ENCODE results near the gene AJM1.
A peak's percentile ranks its signal among the peaks of the same experiment; 100 is the strongest.
"Not testable (repeated sequence)": the region's sequence is repeated elsewhere in the genome, so short reads cannot be mapped to it uniquely, and the experiment has no call there.

Gene AJM1

DNA sequence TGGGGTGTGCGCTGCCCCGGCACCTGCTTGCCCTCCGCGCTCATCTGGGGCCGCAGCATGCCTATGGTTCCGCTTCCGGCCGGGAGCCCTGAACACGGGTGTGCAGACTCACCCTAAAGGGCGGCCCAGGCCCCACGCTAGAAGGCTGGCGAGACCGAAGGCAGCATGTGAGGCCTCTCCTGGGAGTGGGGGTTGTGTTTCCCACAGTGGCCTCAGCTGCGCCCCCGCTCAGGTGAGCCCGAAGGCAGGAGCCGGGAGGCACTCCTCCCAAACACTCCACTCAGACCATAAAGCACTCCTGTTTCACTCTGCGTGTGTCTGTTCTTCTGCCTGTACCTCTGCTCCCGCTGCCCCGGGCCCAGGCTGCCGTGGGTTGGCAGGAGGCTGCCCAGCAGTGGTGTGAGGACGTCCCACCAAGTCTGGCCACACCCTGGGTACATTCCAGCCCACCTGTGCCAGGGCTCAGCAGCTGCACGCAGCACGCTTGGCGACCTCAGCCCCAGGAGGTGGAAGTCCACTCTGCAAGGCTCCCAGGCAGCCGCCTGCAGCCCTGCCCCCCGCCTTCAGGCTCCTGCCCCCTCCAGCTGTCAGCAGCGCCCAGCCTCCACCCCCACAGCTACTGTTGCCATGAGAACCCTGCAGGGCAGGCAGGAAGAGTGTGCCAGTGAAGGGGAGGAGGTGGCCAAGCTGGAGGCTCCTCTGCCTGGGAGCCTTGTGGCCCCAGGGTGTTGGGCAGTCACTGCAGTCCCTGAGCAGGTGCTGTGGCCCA, 1.2 kb upstream of the AJM1 start:
- peak; percentile 21; the same call in 1 of the 2 replicates for TF ChIP-seq POLR2A (IDR thresholded peaks at IDR 0.05; ENCODE audit: low read depth, low read length)
- DNase-seq (ENCODE audit: insufficient read length, low spot score) (peak; percentile 93), FAIRE-seq (peak; percentile 84)

DNA sequence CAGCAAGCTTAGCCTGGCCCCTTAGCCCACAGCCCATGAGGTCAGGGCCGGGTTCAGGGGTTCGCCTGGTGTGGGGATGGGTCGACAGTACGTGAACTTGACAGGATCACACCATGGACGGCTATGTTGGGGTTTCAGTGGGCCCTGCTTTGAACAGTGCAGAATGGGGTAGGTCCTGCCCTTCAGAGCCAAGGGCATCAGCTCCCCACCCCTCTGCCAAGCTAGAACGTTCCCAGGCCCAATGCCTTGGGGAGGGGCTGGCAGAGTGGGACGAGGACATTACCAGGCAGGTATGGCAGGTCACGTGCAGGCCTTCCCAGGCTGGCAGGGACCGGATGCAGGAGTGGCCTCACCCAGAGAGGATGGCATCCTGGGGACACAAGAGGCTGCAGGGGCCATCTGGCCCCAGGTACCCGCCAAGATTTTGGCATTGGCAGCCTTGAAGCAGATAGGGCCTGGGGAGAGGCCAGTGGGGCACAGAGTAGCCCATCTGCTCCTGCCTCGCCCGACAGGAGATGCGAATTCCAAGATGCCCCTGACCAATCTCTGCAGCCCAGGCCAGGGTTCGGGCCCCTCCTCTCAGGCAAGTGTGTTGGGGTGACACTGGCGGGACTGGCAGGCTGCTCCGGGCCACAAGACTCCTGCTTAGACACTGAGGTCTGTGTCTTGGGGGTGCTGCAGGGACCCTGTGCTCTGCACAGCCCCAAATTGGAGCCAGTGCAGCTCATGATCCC, 465 bp upstream of the AJM1 start:
- DNase-seq (ENCODE audit: insufficient read length, low spot score); FAIRE-seq: not testable (repeated sequence)

DNA sequence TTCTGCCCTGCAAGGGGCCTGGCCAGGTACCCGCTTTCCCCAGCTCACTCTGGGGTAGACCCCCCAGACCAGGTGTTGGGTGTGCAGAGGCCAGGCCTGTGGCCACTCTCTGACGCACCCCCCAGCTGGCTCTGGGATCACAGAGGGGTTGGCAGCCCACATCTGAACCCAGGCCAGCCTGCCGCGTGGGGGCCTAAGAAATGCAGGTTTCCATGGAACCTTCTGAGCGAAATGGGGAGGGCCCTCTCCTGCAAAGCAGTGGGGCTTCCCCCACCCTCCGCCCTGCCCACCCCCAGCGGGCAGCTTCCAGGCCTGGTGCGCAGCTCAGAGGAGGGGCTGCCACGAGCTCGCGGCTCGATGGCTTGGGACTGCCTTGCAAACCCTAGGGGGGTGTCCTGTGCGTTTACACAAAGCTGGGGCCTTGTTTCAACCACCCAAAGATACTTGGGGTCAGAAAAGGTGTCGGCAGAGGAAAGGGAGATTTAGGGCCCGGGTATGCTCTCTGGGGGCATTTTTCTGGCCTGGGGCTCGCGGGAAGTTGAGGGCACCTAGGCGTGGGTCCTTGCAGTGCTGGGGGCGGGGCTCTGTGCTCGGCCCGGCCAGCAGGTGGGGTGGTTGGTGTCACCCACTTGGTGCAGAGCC, 1.0 kb downstream of the AJM1 start:
- FAIRE-seq; DNase-seq (ENCODE audit: insufficient read length, low spot score): not testable (repeated sequence)

- not testable (repeated sequence) for FAIRE-seq; DNase-seq (ENCODE audit: insufficient read length, low spot score)
These were observed 1.8 kb downstream of the AJM1 start for GRCh38 chr9:136843801-136844740.

DNA sequence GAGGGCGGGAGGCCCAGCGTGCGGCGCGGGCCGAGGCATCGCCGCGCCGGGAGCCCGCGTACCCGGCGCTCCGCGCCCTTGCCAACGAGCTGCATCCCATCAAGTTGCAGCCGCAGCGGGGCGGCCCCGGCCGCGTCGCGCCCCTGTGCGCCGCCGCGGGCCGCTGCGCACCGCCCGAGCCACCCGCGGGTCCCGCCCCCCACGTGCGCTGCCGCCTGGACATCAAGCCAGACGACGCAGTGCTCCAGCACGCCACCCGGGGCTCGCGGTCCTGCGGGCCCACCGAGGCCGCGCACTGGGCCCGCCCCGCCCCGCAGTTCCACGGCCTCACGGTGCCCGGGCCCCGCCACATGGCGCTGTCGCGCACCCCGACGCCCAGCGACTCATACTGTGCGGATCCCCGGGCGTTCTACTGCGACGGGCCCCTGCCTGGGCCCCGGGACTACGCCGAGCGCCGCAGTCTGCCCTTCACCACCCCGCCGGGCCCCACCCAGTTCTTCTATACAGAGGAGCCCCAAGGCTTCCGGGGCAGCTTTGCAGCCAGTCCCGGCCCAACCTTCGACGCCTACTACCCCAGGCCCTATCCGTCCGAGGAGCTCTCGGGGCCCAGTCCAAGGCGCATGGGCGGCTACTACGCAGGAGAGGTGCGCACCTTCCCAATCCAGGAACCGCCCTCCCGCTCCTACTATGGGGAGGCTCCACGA, 2.6 kb downstream of the AJM1 start:
- no peak for TF ChIP-seq POLR2A (IDR thresholded peaks at IDR 0.05; ENCODE audit: low read depth, low read length)
- DNase-seq (ENCODE audit: insufficient read length, low spot score) (no peak), FAIRE-seq (no peak)

DNA sequence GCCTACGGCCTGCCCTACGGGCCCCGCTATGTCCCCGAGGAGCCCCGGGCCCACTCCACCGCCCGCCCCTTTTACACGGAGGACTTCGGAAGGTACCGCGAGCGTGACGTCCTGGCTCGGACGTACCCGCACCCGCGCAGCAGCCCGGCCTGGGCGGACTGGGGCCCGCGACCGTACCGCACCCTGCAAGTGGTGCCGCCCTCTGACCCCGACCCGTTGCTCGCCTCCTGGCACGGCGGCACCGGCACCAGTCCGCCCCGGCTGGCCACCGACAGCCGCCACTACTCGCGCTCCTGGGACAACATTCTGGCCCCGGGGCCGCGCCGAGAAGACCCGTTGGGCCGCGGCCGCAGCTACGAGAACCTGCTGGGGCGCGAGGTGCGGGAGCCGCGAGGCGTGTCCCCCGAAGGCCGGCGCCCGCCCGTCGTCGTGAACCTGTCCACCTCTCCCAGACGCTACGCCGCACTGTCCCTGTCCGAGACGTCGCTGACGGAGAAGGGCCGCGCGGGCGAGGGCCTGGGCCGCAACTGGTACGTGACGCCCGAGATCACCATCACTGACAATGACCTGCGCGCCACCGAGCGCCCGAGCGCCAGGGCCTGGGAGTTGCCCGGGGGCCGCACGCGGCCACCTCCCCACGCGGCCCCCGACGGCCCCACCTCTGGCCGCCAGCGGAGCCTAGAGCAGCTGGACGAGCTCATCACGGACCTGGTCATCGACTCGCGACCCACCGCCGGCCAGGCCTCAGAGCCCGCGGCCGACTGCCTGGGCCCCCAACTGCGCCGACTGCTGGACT, 3.4 kb downstream of the AJM1 start:
- FAIRE-seq = no peak
- no peak for DNase-seq (ENCODE audit: insufficient read length, low spot score)
- no peak for TF ChIP-seq POLR2A (IDR thresholded peaks at IDR 0.05; ENCODE audit: low read depth, low read length)

GRCh38 chr9:136846376-136847087, 4.3 kb downstream of the AJM1 start:
- no peak for TF ChIP-seq POLR2A (IDR thresholded peaks at IDR 0.05; ENCODE audit: low read depth, low read length)
- no peak for FAIRE-seq
- no peak for DNase-seq (ENCODE audit: insufficient read length, low spot score)

DNA sequence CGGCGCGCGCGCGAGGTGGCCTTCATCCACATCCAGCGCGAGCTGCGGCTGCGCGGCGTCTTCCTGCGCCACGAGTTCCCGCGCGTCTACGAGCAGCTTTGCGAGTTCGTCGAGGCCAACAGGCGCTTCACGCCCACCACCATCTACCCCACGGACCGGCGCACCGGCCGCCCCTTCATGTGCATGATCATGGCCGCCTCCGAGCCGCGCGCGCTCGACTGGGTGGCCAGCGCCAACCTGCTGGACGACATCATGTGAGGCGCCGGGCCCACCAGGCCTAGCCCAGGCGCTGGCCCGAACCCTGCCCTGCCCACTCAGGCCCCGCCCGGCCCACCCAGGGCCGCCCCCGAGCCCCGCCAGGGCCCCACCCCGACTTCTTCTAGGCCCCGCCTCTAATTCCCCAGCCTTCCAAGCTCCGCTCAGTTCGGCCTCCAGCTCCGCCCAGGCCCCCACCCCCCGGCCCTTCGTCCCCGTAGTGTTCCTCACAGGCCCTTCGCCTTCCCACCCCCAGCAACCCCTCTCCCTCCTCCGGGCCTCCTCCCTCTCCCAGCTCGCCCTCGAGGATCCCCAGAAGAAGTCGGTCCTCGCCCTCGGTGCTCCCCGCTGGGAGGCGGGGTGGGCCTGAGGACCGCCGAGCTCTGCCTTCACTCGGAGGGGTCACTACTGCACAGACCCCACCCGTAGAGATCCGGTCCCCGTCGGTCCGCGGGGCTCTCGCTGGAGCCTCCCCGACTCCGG, 5.0 kb downstream of the AJM1 start:
- DNase-seq (ENCODE audit: insufficient read length, low spot score) = no peak
- FAIRE-seq = no peak
- no peak for TF ChIP-seq POLR2A (IDR thresholded peaks at IDR 0.05; ENCODE audit: low read depth, low read length)

GRCh38 chr9:136847826-136848392, 5.6 kb downstream of the AJM1 start:
- DNase-seq (ENCODE audit: insufficient read length, low spot score) = no peak
- no peak for FAIRE-seq
- TF ChIP-seq POLR2A (IDR thresholded peaks at IDR 0.05; ENCODE audit: low read depth, low read length) = peak; percentile 46; the same call in 1 of the 2 replicates

DNA sequence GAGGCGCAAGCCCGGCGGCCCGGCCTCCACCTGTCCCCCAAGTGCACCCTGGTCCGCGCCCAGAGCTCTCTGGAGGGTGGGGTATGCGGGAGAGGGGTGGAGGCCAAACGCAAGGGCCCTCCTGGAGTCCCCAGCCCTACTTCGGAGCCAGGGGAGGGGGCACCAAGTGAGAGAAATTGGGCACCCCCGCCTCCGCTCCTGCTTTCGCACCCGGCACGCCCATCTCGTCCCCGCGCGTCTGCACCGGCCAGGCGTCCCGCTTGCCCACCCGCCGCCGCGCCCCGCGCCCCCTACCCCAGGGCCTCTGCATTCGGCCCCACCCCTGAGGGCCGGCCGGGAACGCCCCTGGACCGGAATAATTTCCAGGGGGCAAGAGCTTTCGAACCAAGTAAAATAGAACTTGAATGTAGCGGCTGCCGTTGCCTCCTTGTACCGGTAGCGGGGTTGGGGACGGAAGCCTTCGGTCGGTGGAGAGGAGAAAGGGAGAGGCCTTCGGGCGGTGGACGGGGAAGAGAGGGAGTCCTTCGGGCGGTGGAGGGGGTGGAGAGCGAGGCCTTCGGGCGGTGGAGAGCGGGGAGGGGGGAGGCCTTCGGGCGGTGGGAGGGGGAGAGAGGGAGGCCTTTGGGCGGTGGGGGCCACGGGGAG, 6.2 kb downstream of the AJM1 start:
- peak; percentile 90 for DNase-seq (ENCODE audit: insufficient read length, low spot score)
- TF ChIP-seq POLR2A (IDR thresholded peaks at IDR 0.05; ENCODE audit: low read depth, low read length) = no peak
- FAIRE-seq = no peak
